Neural progenitor cell (in vitro differentiated cells): ENCODE data around the gene CREB3L4. TPM values are rescaled to one million over a fixed set of nuclear protein-coding genes. Genes with fewer than 3 reads are reported as not detected.

ENCODE experiments used
- DNase-seq: peaks from one replicate; pipeline ENCODE4 v3.0.0-alpha.2; 2016; ENCODE audit warnings: low spot score
- H2AFZ ChIP-seq: fragments of 200-600 bp; sonication (generic); replicated peaks from 2 replicates; pipeline ENCODE4 v1.6.1; 2016; ENCODE audit warnings: antibody characterized with exemption
- H3F3A ChIP-seq: fragments of 200-600 bp; sonication (generic); 2 replicates; pipeline ENCODE4 v1.6.1; 2016; ENCODE audit warnings: antibody characterized with exemption, low read depth
- H3K27ac ChIP-seq: fragments of 200-600 bp; sonication (generic); 2 replicates; pipeline ENCODE4 v1.5.1; 2016; ENCODE audit warnings: mild to moderate bottlenecking
- H3K27me3 ChIP-seq: fragments of 200-600 bp; sonication (generic); 2 replicates; pipeline ENCODE4 v1.6.1; 2016; ENCODE audit warnings: mild to moderate bottlenecking, moderate library complexity
- H3K36me3 ChIP-seq: fragments of 200-600 bp; sonication (generic); 2 replicates; pipeline ENCODE4 v1.5.1; 2016
- H3K4me1 ChIP-seq: fragments of 200-600 bp; sonication (generic); 2 replicates; pipeline ENCODE4 v1.6.1; 2016; ENCODE audit warnings: mixed run types
- H3K4me2 ChIP-seq: fragments of 200-600 bp; sonication (generic); 2 replicates; pipeline ENCODE4 v1.6.1; 2016
- H3K4me3 ChIP-seq: fragments of 200-600 bp; sonication (generic); 2 replicates; pipeline ENCODE4 v1.5.1; 2016
- H3K79me2 ChIP-seq: fragments of 200-600 bp; sonication (generic); 2 replicates; pipeline ENCODE4 v1.6.1; 2016; ENCODE audit warnings: low read depth
- H3K9ac ChIP-seq: fragments of 200-600 bp; sonication (generic); 2 replicates; pipeline ENCODE4 v1.6.1; 2016
- H3K9me3 ChIP-seq: fragments of 200-600 bp; sonication (generic); 2 replicates; pipeline ENCODE4 v1.5.1; 2016; ENCODE audit warnings: low read depth
- H4K20me1 ChIP-seq: fragments of 200-600 bp; sonication (generic); 2 replicates; pipeline ENCODE4 v1.6.1; 2016; ENCODE audit warnings: low read depth
- H3K27ac Mint-ChIP-seq: 3 replicates; pipeline ENCODE4 v1.8.0; 2021; ENCODE audit warnings: mixed read lengths
- H3K27me3 Mint-ChIP-seq: 2 replicates; pipeline ENCODE4 v1.8.0; 2022; ENCODE audit warnings: low read depth, mild to moderate bottlenecking, inconsistent platforms, moderate library complexity, mixed read lengths; ENCODE audit not compliant: insufficient read depth
- H3K36me3 Mint-ChIP-seq: 3 replicates; pipeline ENCODE4 v1.8.0; 2021; ENCODE audit warnings: mixed read lengths
- H3K4me1 Mint-ChIP-seq: 3 replicates; pipeline ENCODE4 v1.8.0; 2021; ENCODE audit warnings: mixed read lengths
- H3K4me3 Mint-ChIP-seq: 3 replicates; pipeline ENCODE4 v1.8.0; 2021; ENCODE audit warnings: mild to moderate bottlenecking, moderate library complexity, mixed read lengths
- H3K9me3 Mint-ChIP-seq: 3 replicates; pipeline ENCODE4 v1.8.0; 2020; ENCODE audit warnings: mixed read lengths
- EZH2 ChIP-seq: fragments of 200-600 bp; sonication (generic); IDR thresholded peaks from 2 replicates; pipeline ENCODE4 v1.6.1; 2017; ENCODE audit warnings: antibody characterized with exemption, mild to moderate bottlenecking, moderate library complexity
- EZH2phosphoT487 ChIP-seq: fragments of 200-600 bp; sonication (generic); IDR thresholded peaks from 2 replicates; pipeline ENCODE4 v1.6.1; 2017; ENCODE audit warnings: antibody characterized with exemption
- microRNA-seq: library from miRNA; unstranded; fragments of <30 nt; microRNA quantifications from one replicate; pipeline ENCODE4, GENCODE V29; 2016
- small RNA-seq: library from RNA; depleted of rRNA; stranded (forward); fragments of <200 nt; gene quantifications from one replicate; pipeline ENCODE3, GENCODE V24; 2015
- total RNA-seq: library from RNA; depleted of rRNA; stranded (reverse); fragments of >200 nt; gene quantifications from 2 replicates; pipeline ENCODE4 v1.2.3, GENCODE V29; 2015; ENCODE audit warnings: low replicate concordance
- TF ChIP-seq, protein P1 (sequence below): fragments of 200-600 bp; sonication (generic); IDR thresholded peaks from 2 replicates; pipeline ENCODE4 v1.5.1; 2017; ENCODE audit warnings: antibody characterized with exemption, mild to moderate bottlenecking

CREB3L4 gene
- total RNA-seq, 1 donor from 2014 or later = 33.8 TPM

DNA sequence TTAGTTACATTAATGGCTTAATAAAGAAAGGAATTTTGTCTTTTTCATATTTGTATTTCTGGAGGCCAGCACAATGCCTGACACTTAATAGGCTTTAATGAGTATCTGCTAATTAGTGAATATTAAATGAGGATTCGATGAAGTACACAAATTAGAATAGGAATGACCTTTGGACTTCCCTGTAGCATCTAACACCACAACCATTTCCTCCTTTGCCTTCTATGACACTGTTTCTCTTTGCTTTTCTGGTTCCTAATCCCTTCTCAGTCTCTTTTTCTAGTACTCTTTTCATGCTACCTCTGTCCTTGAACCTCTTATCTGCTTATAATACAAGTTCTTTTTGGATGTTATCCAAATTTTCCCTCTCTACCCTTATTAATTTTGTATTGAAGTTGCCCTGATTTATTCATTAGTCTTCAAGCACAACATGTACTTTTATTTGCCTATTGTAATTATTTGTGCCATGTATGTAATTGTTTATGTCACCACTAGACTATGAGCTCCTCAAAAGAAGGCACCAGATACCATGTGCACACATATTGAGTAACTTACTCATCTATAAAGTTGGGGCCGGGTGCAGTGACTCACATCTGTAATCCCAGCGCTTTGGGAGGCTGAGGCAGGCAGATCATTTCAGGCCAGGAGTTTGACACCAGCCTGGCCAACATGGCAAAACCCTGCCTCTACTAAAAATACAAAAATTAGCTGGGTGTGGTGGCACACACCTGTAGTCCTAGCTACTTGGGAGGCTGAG is 46.6 kb downstream of the CREB3L4 start:
- no peak overlapping the region for H3K4me3 Mint-ChIP-seq
- no peak for DNase-seq
- TF ChIP-seq EZH2 = no peak
- TF ChIP-seq EZH2phosphoT487 = no peak
- TF ChIP-seq, protein P1, sequence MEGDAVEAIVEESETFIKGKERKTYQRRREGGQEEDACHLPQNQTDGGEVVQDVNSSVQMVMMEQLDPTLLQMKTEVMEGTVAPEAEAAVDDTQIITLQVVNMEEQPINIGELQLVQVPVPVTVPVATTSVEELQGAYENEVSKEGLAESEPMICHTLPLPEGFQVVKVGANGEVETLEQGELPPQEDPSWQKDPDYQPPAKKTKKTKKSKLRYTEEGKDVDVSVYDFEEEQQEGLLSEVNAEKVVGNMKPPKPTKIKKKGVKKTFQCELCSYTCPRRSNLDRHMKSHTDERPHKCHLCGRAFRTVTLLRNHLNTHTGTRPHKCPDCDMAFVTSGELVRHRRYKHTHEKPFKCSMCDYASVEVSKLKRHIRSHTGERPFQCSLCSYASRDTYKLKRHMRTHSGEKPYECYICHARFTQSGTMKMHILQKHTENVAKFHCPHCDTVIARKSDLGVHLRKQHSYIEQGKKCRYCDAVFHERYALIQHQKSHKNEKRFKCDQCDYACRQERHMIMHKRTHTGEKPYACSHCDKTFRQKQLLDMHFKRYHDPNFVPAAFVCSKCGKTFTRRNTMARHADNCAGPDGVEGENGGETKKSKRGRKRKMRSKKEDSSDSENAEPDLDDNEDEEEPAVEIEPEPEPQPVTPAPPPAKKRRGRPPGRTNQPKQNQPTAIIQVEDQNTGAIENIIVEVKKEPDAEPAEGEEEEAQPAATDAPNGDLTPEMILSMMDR = no peak
- Histone ChIP-seq H3K4me1 (no peaks in the 10 kb centered on the region), H3K27ac (no peak overlapping the region), H3K36me3 (no peaks in the 10 kb centered on the region), H3K9ac (no peak overlapping the region), H3F3A (no peaks in the 10 kb centered on the region), H3K27me3 (no peaks in the 10 kb centered on the region), H3K9me3 (no peaks in the 10 kb centered on the region), H3K4me2 (no peak overlapping the region), H4K20me1 (no peaks in the 10 kb centered on the region), H3K79me2 (no peaks in the 10 kb centered on the region), H2AFZ (no peak overlapping the region), H3K4me3 (no peak overlapping the region)
- H3K27me3 Mint-ChIP-seq = peaks cover 6% of the 10 kb centered on the region
- no peaks in the 10 kb centered on the region for H3K9me3 Mint-ChIP-seq
- no peak overlapping the region for H3K27ac Mint-ChIP-seq
- no peaks in the 10 kb centered on the region for H3K36me3 Mint-ChIP-seq
- H3K4me1 Mint-ChIP-seq = no peaks in the 10 kb centered on the region

DNA sequence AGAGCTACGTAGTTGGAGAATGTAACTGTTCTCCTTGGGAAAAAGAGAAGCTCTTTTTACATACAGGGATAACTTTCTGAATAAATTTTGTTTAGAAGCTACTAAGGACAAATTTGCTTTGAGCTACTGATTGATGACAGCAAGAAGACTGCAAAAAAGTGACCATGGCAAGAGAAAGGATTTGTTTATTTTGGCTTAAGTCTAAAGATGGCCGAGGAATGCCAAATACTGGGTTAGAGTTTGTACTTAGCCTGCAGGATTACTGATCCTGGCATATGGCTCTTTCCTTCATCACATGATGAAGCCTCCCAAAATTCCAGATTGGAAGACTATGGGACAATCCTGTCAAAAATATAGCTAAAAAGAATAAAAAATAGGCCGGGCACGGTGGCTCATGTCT is 51.6 kb downstream of the CREB3L4 start:
- Histone ChIP-seq H3K9ac (no peak overlapping the region), H3K4me1 (no peaks in the 10 kb centered on the region), H3K36me3 (no peaks in the 10 kb centered on the region), H4K20me1 (no peaks in the 10 kb centered on the region), H3K4me3 (no peak overlapping the region), H2AFZ (no peak overlapping the region), H3K4me2 (no peak overlapping the region), H3K79me2 (no peaks in the 10 kb centered on the region), H3K9me3 (no peaks in the 10 kb centered on the region), H3K27me3 (no peaks in the 10 kb centered on the region), H3K27ac (no peak overlapping the region), H3F3A (no peaks in the 10 kb centered on the region)
- Mint-ChIP-seq H3K27me3 (peaks cover 6% of the 10 kb centered on the region), H3K36me3 (no peaks in the 10 kb centered on the region), H3K9me3 (no peaks in the 10 kb centered on the region), H3K27ac (no peak overlapping the region), H3K4me3 (no peak overlapping the region), H3K4me1 (no peaks in the 10 kb centered on the region)
- no peak for DNase-seq
- no peak for TF ChIP-seq EZH2phosphoT487
- TF ChIP-seq, protein P1 = no peak
- TF ChIP-seq EZH2 = no peak

DNA sequence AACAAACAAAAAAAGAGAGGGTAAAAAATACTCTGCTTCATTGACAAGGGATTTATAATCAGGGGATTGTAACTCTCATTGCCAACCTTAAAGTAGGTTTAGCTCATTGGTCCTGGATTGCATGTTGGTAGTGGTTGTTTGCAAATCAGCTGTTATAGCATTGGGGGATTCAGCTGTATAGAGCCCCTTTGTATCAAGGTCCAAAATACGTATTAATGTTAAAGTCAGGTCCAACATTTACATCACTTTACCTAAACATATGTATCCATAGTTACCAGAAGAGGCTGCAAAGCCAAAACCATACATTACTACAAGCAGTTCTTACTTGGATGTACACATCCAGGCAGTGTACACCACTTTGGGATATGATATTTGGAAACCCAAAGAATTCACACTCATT is 52.2 kb downstream of the CREB3L4 start:
- no peaks in the 10 kb centered on the region for H3K79me2 ChIP-seq
- Mint-ChIP-seq H3K4me3 (no peak overlapping the region), H3K4me1 (no peaks in the 10 kb centered on the region), H3K36me3 (no peaks in the 10 kb centered on the region), H3K27ac (no peak overlapping the region), H3K9me3 (no peaks in the 10 kb centered on the region), H3K27me3 (peaks cover 6% of the 10 kb centered on the region)
- H3K4me1 ChIP-seq = no peaks in the 10 kb centered on the region
- no peaks in the 10 kb centered on the region for H3K9me3 ChIP-seq
- TF ChIP-seq EZH2 = no peak
- TF ChIP-seq EZH2phosphoT487 = no peak
- TF ChIP-seq, protein P1 = no peak
- no peak overlapping the region for H3K4me2 ChIP-seq
- H2AFZ ChIP-seq = no peak overlapping the region
- no peaks in the 10 kb centered on the region for H3F3A ChIP-seq
- H4K20me1 ChIP-seq = no peaks in the 10 kb centered on the region
- H3K4me3 ChIP-seq = no peak overlapping the region
- no peak overlapping the region for H3K27ac ChIP-seq
- H3K9ac ChIP-seq = no peak overlapping the region
- no peaks in the 10 kb centered on the region for H3K36me3 ChIP-seq
- no peak for DNase-seq
- H3K27me3 ChIP-seq = no peaks in the 10 kb centered on the region

Small RNA genes lying within 50 kb of the gene (microRNA-seq; reads per million reads assigned to microRNA genes)
- gene MIR6737 = not detected

Small RNA genes lying within 50 kb of the gene (small RNA-seq; reads per million reads assigned to genes)
- gene MIR6737 = 0.07 reads per million

Other genes with a start within 250 kb of the CREB3L4 start
- gene INTS3, start 239.9 kb upstream of the CREB3L4 start, total RNA-seq = 45.1 and 58.8 TPM in 2 replicates
- 8.2 and 10.1 TPM in 2 replicates for gene SLC27A3, start 192.5 kb upstream of the CREB3L4 start, total RNA-seq
- gene GATAD2B, start 44.9 kb upstream of the CREB3L4 start, total RNA-seq = 14.8 and 16.8 TPM in 2 replicates
- gene DENND4B, start 21.2 kb upstream of the CREB3L4 start, total RNA-seq = 2.7 and 11.6 TPM in 2 replicates
- 6.7 and 14.2 TPM in 2 replicates for gene CRTC2, start 9.3 kb upstream of the CREB3L4 start, total RNA-seq
- gene SLC39A1, start 4.4 kb upstream of the CREB3L4 start, total RNA-seq = 73.2 and 131 TPM in 2 replicates
- 47.7 and 94.7 TPM in 2 replicates for gene JTB, start 9.8 kb downstream of the CREB3L4 start, total RNA-seq
- gene RAB13, start 18.4 kb downstream of the CREB3L4 start, total RNA-seq = 14.3 and 15.1 TPM in 2 replicates
- gene RPS27, start 22.9 kb downstream of the CREB3L4 start, total RNA-seq = 3,368 and 3,415 TPM in 2 replicates
- gene NUP210L, start 187.2 kb downstream of the CREB3L4 start, total RNA-seq = not detected in 2 replicates
- 408 and 596 TPM in 2 replicates for gene TPM3, start 224.2 kb downstream of the CREB3L4 start, total RNA-seq
- not detected in 2 replicates for gene CFAP141, start 238.4 kb downstream of the CREB3L4 start, total RNA-seq